Loucy (cell line): Measurements from ENCODE around the gene SP140L.
A peak's percentile ranks its signal among the peaks of the same experiment; 100 is the strongest.

Source experiments
- H2AFZ ChIP-seq: fragments of 200-600 bp; sonication (generic); 2 replicates; pipeline ENCODE4 v1.6.0; 2016; ENCODE audit warnings: antibody characterized with exemption, mild to moderate bottlenecking, low read length, moderate library complexity
- H3F3A ChIP-seq: fragments of 200-600 bp; 2 replicates; pipeline ENCODE4 v1.6.0; 2016; ENCODE audit warnings: antibody characterized with exemption, low read depth, mild to moderate bottlenecking
- H3K27me3 ChIP-seq: fragments of 200-600 bp; sonication (generic); 2 replicates; pipeline ENCODE4 v1.6.1; 2014; ENCODE audit warnings: low read length, mild to moderate bottlenecking; ENCODE audit not compliant: insufficient read depth, poor library complexity, severe bottlenecking
- H3K36me3 ChIP-seq: fragments of 200-600 bp; sonication (generic); 2 replicates; pipeline ENCODE4 v1.6.1; 2016; ENCODE audit warnings: low read length; ENCODE audit not compliant: insufficient read depth
- H3K4me1 ChIP-seq: fragments of 200-600 bp; sonication (generic); 2 replicates; pipeline ENCODE4 v1.5.1; 2014; ENCODE audit warnings: low read length, mild to moderate bottlenecking; ENCODE audit not compliant: insufficient read depth, poor library complexity, severe bottlenecking
- H3K4me2 ChIP-seq: fragments of 200-600 bp; sonication (generic); 2 replicates; pipeline ENCODE4 v1.6.0; 2014; ENCODE audit warnings: antibody characterized with exemption, low read length, low read depth, mild to moderate bottlenecking; ENCODE audit not compliant: poor library complexity, severe bottlenecking
- H3K4me3 ChIP-seq: fragments of 200-600 bp; sonication (generic); 2 replicates; pipeline ENCODE4 v1.5.1; 2014; ENCODE audit warnings: low read length, mild to moderate bottlenecking, mixed read lengths; ENCODE audit not compliant: poor library complexity, severe bottlenecking
- H3K79me2 ChIP-seq: fragments of 200-600 bp; sonication (generic); 2 replicates; pipeline ENCODE4 v1.6.1; 2014; ENCODE audit warnings: low read length; ENCODE audit not compliant: insufficient read depth
- H3K9ac ChIP-seq: fragments of 200-600 bp; sonication (generic); 2 replicates; pipeline ENCODE4 v1.6.0; 2014; ENCODE audit warnings: mild to moderate bottlenecking, low read depth, low read length, moderate library complexity; ENCODE audit not compliant: poor library complexity, severe bottlenecking
- H3K9me2 ChIP-seq: fragments of 200-600 bp; sonication (generic); replicated peaks from 2 replicates; pipeline ENCODE4 v1.6.1; 2016; ENCODE audit warnings: low read depth, low read length, mixed read lengths
- H3K9me3 ChIP-seq: fragments of 200-600 bp; sonication (generic); 2 replicates; pipeline ENCODE4 v1.6.1; 2014; ENCODE audit warnings: mild to moderate bottlenecking, antibody characterized with exemption, low read length, low read depth; ENCODE audit not compliant: insufficient read depth
- H4K20me1 ChIP-seq: fragments of 200-600 bp; sonication (generic); 2 replicates; pipeline ENCODE4 v1.6.0; 2014; ENCODE audit warnings: antibody characterized with exemption, low read length, mild to moderate bottlenecking; ENCODE audit not compliant: insufficient read depth, poor library complexity, severe bottlenecking
- CTCF ChIP-seq: fragments of 200-600 bp; sonication (generic); conservative IDR thresholded peaks from 2 replicates; pipeline ENCODE4 v1.5.1; 2014; ENCODE audit warnings: mild to moderate bottlenecking, antibody characterized with exemption, low read length
- EZH2phosphoT487 ChIP-seq: fragments of 200-600 bp; IDR thresholded peaks from 2 replicates; pipeline ENCODE4 v1.6.1; 2018; ENCODE audit warnings: antibody characterized with exemption, mild to moderate bottlenecking, moderate library complexity, borderline replicate concordance

The SP140L gene

GRCh38 chr2:230324503-230324902 is 2.5 kb upstream of the SP140L start:
- Histone ChIP-seq H3K4me3 (no peak overlapping the region), H3K36me3 (no peaks in the 10 kb centered on the region), H2AFZ (no peak overlapping the region), H3K4me2 (no peak overlapping the region), H3K4me1 (peaks cover 48% of the 10 kb centered on the region), H3K9ac (no peak overlapping the region), H3K9me2 (no peaks in the 10 kb centered on the region), H3K79me2 (peaks cover 31% of the 10 kb centered on the region), H3F3A (peaks cover 4% of the 10 kb centered on the region; the same call in 1 of the 2 replicates), H3K9me3 (no peaks in the 10 kb centered on the region), H4K20me1 (no peaks in the 10 kb centered on the region), H3K27me3 (no peaks in the 10 kb centered on the region)
- TF ChIP-seq EZH2phosphoT487 = no peak
- no peak for TF ChIP-seq CTCF

GRCh38 chr2:230325316-230326243 is 1.4 kb upstream of the SP140L start:
- Histone ChIP-seq H3K4me3 (peak overlapping the region; percentile 87), H3K27me3 (no peaks in the 10 kb centered on the region), H3F3A (no peaks in the 10 kb centered on the region), H3K9me3 (no peaks in the 10 kb centered on the region), H3K79me2 (peaks cover 39% of the 10 kb centered on the region), H3K4me2 (peak overlapping the region; percentile 95), H3K4me1 (peaks cover 52% of the 10 kb centered on the region), H3K36me3 (no peaks in the 10 kb centered on the region), H3K9ac (peak overlapping the region; percentile 91), H3K9me2 (no peaks in the 10 kb centered on the region), H4K20me1 (no peaks in the 10 kb centered on the region), H2AFZ (no peak overlapping the region)
- TF ChIP-seq EZH2phosphoT487 (no peak), CTCF (no peak)

- Histone ChIP-seq H3K4me3 (peak overlapping the region; percentile 87), H2AFZ (peak overlapping the region; percentile 85), H3K9me3 (no peaks in the 10 kb centered on the region), H3K4me1 (peaks cover 51% of the 10 kb centered on the region), H3K9me2 (no peaks in the 10 kb centered on the region), H3K36me3 (no peaks in the 10 kb centered on the region), H3F3A (no peaks in the 10 kb centered on the region), H4K20me1 (peaks cover 3% of the 10 kb centered on the region), H3K9ac (peak overlapping the region; percentile 91), H3K79me2 (peaks cover 42% of the 10 kb centered on the region), H3K4me2 (peak overlapping the region; percentile 95), H3K27me3 (no peaks in the 10 kb centered on the region)
- TF ChIP-seq EZH2phosphoT487 (no peak), CTCF (no peak)
These were observed 593 bp downstream of the SP140L start for GRCh38 chr2:230327418-230328154.
